ENCODE measurements around the gene NCOA7.

DNA sequence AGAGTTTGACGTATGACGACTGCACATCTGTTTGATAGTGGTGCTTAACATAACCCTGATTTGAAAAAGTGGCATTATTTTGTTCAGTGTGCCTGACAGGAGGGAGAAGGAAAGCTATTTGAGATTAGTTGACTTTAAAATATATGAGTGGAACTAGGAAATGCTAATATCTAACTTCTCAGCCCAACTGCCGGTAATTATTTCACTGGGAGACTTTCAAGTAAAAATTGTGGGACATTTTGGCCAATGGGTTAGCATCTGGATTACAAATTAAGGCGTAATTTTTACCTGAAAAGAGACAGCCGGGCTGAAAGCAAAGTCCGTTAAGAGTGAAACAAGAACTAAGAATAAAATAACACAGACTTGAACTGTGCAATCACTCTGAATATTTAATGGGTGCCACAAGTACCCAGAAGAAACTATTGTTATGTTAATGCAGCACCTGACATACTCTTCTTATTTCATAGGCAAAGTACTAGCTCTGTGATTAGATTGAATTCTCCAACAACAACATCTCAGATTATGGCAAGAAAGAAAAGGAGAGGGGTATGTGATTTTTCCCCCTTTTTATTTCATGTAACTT, 39.3 kb upstream of the NCOA7 start:
- TF ChIP-seq, protein P1, sequence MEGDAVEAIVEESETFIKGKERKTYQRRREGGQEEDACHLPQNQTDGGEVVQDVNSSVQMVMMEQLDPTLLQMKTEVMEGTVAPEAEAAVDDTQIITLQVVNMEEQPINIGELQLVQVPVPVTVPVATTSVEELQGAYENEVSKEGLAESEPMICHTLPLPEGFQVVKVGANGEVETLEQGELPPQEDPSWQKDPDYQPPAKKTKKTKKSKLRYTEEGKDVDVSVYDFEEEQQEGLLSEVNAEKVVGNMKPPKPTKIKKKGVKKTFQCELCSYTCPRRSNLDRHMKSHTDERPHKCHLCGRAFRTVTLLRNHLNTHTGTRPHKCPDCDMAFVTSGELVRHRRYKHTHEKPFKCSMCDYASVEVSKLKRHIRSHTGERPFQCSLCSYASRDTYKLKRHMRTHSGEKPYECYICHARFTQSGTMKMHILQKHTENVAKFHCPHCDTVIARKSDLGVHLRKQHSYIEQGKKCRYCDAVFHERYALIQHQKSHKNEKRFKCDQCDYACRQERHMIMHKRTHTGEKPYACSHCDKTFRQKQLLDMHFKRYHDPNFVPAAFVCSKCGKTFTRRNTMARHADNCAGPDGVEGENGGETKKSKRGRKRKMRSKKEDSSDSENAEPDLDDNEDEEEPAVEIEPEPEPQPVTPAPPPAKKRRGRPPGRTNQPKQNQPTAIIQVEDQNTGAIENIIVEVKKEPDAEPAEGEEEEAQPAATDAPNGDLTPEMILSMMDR (IDR thresholded peaks at IDR 0.05): no peak
- no peak for TF ChIP-seq POLR2A (IDR thresholded peaks at IDR 0.05)
